HG02870 (cell line): ENCODE data around the gene PRSS56.

ENCODE experiments used
- ATAC-seq: cut with Tn5 transposase; IDR thresholded peaks from one replicate; pipeline ENCODE4 v1.9.1; 2021; ENCODE audit warnings: mild to moderate bottlenecking, moderate library complexity; ENCODE audit not compliant: unreplicated experiment

Gene PRSS56

GRCh38 chr2:232486558-232487384, 33.4 kb upstream of the PRSS56 start:
- ATAC-seq = no peak

GRCh38 chr2:232487385-232488096, 32.6 kb upstream of the PRSS56 start, which contains the start of gene ECEL1:
TSS of gene ECEL1 (minus strand) at chr2:232487834. CDS start at chr2:232486653, 1,181 bp downstream.
- ATAC-seq = no peak

- ATAC-seq = no peak
Measured at GRCh38 chr2:232488097-232488711, 32.0 kb upstream of the PRSS56 start.

GRCh38 chr2:232488721-232489300, 31.4 kb upstream of the PRSS56 start:
- no peak for ATAC-seq

GRCh38 chr2:232489516-232490220, 30.5 kb upstream of the PRSS56 start:
- no peak for ATAC-seq

- no peak for ATAC-seq
Measured at GRCh38 chr2:232490221-232491138, 29.7 kb upstream of the PRSS56 start.

- ATAC-seq = no peak
Measured at GRCh38 chr2:232491139-232491780, 28.9 kb upstream of the PRSS56 start.

- no peak for ATAC-seq
Measured at GRCh38 chr2:232492236-232492848, 27.8 kb upstream of the PRSS56 start.

GRCh38 chr2:232492963-232493700, 27.1 kb upstream of the PRSS56 start:
- no peak for ATAC-seq

- ATAC-seq = no peak
Measured at GRCh38 chr2:232493701-232494474, 26.3 kb upstream of the PRSS56 start.

GRCh38 chr2:232494542-232494941, 25.6 kb upstream of the PRSS56 start:
- ATAC-seq = no peak

GRCh38 chr2:232495292-232495691, 24.9 kb upstream of the PRSS56 start:
- ATAC-seq = no peak

GRCh38 chr2:232496501-232497270, 23.5 kb upstream of the PRSS56 start:
- no peak for ATAC-seq

GRCh38 chr2:232497348-232497747, 22.8 kb upstream of the PRSS56 start:
- no peak for ATAC-seq

- ATAC-seq = no peak
Measured at GRCh38 chr2:232498452-232498851, 21.7 kb upstream of the PRSS56 start.

GRCh38 chr2:232501331-232501771, 18.8 kb upstream of the PRSS56 start:
- no peak for ATAC-seq
